HG02938 (cell line): ENCODE results near the gene WASF2.

Experiments
- ATAC-seq: cut with Tn5 transposase; IDR thresholded peaks from one replicate; pipeline ENCODE4 v1.9.1; 2021; ENCODE audit warnings: mild to moderate bottlenecking, moderate library complexity; ENCODE audit not compliant: unreplicated experiment

Gene WASF2

DNA sequence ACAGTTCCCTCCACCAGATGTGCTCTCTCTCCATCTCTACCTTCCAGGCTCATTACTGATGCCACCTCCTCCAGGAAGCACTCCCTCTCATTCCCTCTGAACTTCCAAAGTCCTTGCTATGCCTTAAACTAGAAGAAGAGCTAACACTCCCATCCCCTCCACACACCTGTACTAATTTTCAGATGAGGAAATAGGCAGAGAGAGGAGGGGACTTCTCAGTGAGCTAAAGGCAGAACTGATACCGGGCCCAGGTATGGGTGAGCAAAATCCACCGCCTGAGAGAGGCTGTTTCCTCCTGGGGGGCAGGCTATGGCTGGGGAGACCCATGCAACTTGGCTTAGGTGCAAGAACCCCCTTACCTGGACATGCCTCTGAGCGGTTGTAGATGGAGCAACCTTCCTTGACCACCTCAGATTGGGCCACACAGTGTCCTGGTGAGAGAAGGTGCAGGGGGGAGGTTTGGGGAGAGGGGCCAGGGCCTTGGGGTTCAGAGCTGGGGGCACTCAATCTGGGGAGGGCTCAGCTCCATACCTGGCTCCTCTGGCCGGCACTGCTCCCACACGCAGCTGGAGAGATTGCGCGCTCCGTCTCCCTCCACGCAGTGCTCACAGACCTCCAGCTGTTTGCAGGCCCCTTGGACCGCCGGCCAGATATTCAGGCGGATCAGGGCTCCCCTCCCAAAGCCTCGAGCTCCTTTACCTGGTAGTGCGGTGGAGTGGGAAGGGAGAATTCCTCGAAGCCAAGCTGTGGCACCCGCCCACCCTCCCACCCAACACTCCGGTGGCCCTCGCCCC, 107.8 kb downstream of the WASF2 start:
- no peak for ATAC-seq

DNA sequence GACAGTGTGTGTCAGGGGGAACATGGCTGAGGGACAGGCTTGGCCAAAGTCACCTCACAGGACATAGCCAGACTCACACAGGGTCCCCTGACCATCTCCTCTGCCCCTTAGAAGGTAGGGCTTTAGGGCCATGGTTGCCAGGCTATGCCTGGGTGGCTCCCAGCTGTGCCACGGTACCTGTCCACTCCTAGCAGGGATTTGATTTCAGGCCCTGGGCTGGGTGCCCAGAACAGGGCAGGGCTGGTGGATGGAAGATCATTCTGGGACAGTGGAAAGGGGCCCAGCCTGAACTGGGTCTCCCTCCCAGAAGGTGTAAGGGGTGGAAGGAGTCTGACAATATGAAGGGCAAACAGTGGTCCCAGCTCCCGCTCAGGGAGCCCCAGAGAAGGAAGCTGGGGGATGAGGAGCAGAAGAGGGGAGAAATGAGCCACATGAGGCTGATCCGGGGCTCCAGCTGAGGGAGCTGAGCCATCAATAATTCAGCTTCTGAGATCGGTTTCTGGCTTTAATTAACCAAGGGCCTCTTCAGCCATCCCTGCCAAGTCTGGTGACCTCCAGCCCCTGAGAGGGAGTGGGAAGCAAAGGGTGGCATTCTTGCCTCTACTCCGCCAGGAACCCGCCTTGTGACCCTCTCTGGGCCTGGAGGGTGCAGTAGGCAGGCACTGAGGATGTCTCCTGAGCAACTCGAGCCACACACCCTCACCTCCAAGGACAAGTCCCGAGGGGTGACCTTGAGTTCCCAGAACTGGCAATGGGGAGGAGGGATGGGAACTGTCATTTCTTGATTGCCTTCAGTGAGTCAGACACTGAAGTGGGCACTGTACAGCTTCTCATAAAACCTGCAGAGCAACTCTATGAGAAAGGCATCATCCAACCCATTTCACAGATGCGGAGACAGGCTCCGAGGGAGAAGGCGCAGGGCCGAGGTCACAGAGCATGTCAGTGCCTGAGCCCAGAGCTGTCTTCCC, 108.9 kb downstream of the WASF2 start:
- ATAC-seq = no peak

DNA sequence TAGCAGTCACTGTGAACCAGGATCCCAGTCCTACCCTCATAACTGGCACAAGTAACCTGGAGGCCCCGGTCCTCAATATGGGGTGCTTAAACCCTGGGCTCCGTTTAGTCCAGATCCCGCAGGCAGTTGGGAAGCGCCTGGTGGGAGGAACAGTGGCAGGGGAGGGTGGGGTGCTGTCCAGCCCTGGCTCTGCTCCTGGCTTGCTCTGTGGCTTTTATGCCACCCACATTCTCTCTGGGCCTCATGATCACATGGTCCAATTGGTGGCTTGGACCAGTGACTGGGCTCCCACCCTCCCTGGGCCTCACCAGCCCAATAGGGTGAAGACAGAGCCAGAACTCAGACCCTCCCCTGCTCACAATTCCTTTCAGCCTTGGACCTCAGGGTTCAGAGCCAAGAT, 109.7 kb downstream of the WASF2 start:
- ATAC-seq = no peak

DNA sequence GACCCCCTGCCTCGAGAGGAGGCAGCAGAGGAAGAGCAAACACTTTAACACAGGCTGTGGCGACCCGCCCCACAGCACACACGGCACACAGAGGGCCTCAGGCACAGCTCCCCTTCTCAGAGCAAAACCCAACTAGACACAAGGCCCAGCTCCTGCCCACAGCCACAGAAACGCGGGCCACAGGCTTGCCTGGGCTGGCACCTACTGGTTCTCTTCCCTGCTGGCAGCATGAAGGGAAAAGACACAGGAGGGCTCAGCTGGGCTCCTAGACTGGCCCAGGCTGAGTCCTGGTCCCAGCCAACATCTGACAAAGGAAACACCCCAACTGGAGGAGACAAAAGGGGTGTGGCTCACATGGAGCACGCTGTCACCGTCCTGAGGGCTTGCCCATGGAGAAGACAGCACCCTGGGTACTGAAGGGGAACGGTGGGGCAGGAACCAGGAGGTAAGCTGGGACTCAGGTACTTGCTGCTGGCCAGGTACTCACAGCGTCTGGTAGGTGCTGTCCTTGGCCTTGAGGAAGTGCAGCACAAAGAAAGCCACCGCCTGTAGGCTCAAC, 110.3 kb downstream of the WASF2 start:
- ATAC-seq = no peak

DNA sequence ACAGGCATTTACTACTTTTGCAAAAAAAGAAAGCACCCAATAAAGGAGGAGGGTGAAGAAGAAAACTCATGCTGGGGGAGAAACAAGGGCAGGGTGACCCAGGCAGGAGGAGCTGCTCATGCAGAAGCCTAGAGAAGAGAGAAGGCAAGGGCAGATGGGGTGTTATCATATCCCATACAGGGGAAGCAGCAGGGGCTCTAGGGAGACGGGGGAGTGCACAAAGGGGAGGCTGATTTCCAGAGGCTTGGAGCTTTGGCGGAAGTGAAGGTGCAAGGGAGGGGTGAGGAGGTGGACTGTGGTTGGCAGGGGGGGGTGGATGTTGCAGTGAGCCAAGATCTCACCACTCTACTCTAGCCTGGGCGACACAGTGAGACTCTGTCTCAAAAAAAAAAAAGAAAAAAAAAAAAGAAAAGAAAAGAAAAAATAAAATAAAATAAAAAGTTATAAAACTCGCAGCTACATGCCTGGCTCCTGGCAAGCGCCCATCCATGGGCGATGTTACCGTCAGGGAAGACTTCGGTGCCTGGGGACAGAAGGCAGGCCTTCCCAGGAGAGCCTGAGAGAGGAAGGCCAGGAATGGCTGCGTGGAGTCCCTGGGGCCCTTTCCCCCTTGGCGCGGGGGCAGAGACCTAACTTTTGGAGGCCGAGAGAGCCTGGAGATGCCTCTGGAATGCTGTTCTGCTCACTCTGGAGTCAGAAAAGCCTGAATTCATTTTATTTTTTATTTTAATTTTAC, 112.0 kb downstream of the WASF2 start:
- no peak for ATAC-seq

DNA sequence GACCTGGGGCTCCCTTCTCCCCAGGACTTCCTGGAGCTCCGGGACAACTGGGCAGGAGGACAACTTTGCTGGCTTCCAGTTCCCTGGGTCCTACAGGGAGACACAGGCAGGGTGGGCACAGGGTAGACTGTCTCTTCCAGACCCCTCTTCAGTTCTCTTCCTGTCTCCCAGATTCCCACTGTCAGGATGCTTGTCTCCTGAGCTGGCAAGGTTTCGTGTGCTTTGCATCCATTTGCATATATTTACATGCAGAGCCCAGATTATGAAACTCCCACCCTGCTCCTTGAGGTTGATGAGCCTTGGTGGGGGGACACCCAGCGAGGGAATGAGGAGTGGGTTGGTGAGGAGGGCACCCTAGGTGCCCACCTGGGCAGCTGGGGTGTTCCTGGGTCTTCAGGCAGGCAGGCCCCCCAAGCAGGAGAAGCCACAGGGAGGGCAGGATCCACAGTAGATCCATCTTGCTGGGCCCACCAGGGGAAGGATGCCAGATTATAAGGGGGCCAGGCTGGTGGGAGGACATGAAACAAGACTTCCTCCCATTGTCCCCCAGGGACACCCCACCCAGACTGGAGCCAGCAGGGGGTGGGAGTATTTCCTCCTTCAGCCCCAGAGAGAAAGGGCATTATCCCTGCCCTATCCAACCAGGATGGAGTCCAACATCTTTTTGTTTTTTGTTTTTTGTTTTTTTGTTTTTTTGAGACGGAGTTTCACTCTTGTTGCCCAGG, 115.4 kb downstream of the WASF2 start, which contains the start of gene FCN3:
TSS of gene FCN3 (minus strand) at position 463 of the 725 bp plus-strand sequence. CDS start at position 457, 6 bp downstream.
- no peak for ATAC-seq

DNA sequence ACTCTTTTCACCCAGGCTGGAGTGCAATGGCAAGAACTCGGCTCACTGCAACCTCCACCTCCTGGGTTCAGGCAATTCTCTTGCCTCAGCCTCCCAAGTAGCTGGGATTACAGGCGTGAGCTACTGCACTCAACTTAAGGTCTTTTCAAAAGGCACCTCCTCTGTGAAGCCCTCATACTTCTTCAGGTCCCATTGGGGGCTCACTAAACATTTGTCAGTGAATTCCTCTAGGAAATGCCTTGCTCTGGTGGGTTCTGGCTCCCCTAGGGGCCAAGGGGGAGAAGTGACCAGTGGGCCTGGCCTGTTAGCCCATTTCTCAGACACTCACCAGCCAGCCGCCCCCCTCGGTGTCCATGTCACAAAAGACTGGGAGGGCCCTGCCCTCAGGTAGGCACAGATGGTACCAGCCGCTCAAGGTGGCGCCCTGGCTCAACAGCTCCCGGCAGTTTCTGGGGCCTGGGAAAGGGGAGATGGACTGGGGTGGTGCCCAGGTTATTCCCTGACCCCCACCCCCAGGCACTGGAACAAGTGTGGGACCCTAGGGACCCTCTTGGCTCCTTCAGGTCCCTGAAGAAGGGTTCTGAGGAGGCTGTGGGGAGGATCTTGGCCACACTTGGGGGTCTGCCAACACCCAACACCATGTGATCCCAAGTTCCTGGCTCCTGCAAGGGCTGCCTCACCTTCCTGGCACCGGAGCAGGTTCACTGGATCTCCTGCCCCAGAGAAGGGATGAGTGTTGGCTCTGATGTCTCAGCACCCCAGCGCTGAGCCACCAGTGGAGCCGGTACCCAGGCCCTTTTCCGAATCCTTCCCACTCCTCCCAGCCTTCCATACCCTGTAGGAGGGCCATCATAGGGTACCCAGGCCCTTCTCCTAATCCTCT, 116.9 kb downstream of the WASF2 start:
- no peak for ATAC-seq

DNA sequence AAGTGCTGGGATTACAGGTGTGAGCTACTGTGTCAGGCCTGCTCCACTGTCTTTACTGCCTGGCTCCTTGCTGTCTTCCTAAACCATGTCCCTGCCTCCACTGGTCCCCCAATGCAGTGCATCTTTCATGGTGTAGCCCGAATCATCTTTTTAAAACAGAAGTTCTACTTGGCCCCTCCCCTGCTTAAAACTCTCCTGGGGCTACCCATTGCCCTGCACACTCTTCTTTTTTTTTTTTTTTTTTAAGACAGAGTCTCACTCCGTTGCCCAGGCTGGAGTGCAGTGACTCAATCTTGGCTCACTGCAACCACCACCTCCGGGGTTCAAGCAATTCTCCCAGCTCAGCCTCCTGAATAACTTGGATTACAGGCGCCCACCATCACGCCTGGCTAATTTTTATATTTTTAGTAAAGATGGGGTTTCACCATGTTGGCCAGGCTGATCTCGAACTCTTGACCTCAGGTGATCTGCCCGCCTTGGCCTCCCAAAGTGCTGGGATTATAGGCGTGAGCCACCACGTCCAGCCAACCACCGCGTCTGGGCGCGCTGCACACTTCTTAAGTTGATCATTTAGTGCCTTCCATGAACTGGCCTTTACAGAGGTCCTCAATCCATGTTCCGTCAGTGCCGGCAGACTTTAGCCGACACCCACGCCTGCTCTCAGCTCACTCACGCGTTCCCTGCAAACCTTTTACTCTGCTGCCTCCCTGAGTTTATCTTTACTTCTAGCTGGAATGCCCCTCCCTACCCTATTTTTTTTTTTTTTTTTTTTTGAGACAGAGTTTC, 117.8 kb downstream of the WASF2 start:
- no peak for ATAC-seq

DNA sequence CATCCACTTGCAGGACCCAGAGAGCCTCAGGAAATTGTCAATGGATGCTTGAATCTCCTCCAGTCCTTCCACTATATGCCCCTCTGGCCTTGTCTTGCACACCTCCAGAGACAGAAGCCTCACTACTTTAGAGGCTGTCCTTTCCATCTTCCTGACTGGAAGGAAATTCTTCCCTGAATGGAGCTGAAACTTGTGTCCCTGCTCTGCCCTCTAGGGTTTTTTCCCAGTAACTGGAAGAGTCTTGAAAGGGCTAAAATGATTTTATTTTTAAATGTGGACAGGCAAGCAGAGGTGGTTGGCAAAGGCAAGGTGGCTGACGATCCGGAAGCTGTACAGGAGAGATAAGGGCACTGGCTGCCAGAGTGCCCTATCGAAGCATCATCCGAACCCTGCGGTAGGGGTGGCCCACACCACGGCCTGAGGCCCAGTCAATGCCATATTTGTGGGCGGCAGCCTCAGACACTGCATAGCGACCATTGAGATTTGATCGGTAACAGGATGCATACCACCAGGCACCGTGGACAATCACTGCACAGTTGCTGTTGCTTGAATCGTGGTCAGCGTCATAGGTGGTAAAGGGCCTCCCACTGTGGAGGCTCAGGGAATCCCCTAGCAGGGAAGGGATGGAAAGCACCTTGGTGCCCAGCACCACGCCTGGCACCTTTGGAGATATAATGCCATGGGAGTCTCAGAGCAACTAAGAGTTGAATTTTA, 120.9 kb downstream of the WASF2 start:
- no peak for ATAC-seq

DNA sequence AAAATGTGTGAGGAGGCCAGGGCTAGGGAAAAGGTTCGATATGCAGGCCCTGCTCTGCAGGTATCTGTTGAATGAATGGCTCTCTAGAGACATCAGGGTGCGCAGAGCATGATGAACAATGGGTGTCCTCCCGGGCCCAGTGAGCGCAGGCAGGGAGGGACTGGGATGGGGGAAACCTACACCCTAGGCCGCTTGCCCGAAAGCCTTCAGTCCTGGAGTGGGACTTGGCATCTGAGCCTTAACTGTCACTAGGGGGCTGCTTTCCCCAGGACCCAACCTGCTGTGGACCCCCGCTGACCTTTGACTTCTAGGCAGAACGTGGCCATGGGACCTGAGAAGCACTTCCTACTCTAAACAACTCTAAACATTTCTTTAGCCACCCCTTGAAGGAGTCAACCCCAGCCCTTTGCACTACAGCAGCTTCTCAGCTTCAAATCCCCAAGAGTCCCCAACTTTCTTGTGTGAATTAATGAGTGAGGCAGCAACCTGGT, 122.8 kb downstream of the WASF2 start:
- no peak for ATAC-seq

DNA sequence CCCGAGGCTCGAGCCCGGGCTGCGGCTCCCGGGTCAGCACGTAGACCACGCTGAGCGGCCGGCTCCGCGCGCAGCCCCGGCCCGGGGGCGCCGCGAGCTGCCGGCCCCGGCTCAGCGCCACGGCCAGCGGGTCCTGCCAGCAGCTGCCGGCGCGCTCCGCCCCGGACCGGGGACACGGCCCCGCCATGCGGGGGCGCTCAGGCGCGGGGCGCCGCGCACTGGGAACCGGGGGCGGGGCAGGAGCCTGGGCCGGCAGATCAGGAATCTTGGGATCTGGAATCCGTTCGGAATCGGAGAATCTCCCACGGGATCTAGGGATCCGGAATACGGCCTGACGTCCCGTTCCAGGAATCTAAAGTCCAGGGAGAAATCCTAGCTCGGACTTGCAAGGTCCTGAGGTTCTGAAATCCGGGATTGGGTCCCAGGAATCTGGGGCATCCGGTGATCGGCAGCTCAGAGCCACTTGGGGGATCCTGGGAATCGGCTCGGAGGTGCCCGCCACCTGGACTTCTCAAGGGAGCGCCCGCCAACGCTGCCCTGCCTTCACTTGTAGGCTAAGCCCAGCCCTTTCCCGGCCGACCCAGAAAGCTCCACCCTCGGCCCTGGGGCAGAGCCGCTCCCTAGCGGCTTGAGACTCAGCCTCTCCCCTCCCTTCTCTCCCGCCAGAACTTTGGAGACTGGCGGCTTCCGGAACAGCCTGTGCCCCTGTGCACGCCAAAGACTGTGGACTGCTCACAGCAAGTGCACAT, 123.4 kb downstream of the WASF2 start, which contains the start of gene MAP3K6:
TSS of gene MAP3K6 (minus strand) at position 551 of the 749 bp plus-strand sequence. CDS start at position 187, 364 bp downstream.
- no peak for ATAC-seq

DNA sequence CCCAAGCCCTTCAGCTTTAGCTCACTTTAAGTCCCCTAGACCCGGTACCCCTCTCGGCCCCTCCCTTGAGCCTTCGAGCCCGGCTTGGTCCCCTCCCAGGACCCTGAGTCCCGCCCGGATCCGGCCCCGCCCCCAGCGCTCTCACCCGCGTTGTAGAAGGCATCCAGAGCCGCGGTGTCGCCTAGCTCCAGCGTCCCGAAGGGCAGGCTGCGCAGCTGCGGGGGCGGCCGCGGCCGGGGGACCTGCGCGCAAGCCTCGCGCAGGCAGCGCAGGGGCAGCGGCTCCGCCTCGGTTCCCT, 123.9 kb downstream of the WASF2 start:
- ATAC-seq = no peak

DNA sequence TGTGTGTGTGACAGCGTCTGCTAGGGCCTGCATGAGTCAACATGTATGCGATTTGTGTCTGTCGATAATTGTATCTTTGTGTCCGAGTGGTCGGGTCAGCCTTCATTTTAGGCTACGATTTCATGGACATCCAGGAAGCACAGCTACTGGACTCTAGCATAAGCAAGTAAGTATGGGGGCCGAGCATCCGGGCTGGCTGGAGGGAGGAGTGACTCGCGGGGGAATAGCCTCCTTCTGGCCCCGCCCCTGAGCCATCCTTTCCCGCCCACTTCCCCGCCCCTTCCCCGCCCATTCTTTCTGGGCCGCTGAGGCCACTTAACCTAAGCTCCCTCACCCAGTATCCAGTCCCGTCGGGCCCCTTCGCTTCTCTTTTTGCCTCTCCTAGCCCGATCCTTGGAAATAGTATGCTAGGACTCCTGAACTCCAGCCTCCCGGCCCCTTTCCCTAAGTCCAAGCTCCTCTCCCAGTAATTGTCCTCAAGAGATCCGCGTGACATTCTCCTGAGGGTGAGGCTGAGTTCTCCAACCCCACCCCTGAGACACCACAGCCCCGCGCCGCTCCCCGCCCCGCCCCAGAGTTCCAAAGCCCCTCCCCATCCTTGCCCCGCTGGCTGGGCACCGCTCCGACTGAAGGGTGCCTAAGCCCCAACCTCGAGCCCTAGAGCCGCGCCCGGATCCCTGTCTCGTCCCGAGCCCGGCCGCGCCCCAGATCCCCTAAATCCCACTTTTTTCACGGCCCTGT, 124.4 kb downstream of the WASF2 start:
- ATAC-seq = no peak

DNA sequence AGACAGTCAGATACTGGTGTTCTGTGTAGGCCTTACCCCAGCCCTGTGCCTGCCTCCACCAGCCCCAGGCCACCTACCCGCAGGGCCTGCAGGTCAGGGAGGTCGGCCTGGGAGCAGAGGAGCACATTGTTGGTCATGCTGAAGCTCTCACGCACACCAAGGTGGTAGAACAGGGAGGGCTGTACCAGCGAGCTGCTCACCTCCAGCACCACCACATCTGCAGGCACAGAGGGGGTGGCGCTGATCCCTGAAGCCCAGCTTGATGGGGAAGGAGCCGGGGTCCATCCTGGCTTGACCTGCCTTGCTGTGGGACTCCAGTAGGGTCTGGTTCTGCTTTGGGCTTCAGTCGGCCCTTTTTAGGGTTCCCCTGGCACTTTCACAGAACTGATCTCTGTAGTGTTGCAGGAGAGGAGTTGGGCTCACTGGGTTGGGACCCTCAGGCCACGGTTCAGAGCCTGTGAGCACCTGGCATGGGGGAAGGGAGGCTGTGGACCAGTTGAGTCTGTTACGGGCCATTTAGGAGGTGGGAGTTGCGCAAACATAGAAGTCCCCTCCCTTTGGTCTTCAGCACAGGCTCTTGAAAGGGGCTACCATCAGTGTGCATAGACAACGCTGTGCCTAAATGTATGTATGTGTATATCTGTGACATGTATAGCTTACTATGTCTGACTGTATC, 125.1 kb downstream of the WASF2 start:
- no peak for ATAC-seq
